HepG2 (cell line): ENCODE data around the gene TOMM40L. TPM values are rescaled to one million over a fixed set of nuclear protein-coding genes. Genes with fewer than 3 reads are reported as not detected.

Experiments used
- FOXA3 ChIP-seq: IDR thresholded peaks from 2 replicates; pipeline ENCODE4 v1.6.1; 2016; ENCODE audit warnings: missing genetic modification reagents, missing compliant biosample characterization
- GFI1 ChIP-seq: sonication (generic); formaldehyde crosslinking; IDR thresholded peaks from 2 replicates; pipeline ENCODE4 v1.5.0; 2020; ENCODE audit warnings: missing genetic modification reagents, mild to moderate bottlenecking, borderline replicate concordance
- HNRNPL ChIP-seq: fragments of 200-400 bp; formaldehyde crosslinking; IDR thresholded peaks from 2 replicates; pipeline ENCODE4 v1.6.1; 2017; ENCODE audit warnings: mild to moderate bottlenecking, low read depth, low read length
- TARDBP ChIP-seq: sonication (generic); formaldehyde crosslinking; IDR thresholded peaks from 2 replicates; pipeline ENCODE4 v1.8.0; 2022; ENCODE audit warnings: mild to moderate bottlenecking, missing genetic modification reagents
- ZEB1 ChIP-seq: IDR thresholded peaks from 2 replicates; pipeline ENCODE4 v1.6.1; 2012; ENCODE audit warnings: mild to moderate bottlenecking, low read depth, inconsistent platforms; ENCODE audit not compliant: insufficient replicate concordance
- ZNF709 ChIP-seq: sonication (generic); formaldehyde crosslinking; IDR thresholded peaks from 2 replicates; pipeline ENCODE4 v1.5.0; 2020; ENCODE audit warnings: mild to moderate bottlenecking, missing genetic modification reagents
- polyA plus RNA-seq, 8 experiments: library from polyadenylated mRNA; depleted of rRNA in 3 of 8; stranded (reverse) in 7 of 8; unstranded in 1 of 8; fragments of >200 nt; fragmentation: Illumina TruSeq in 4 of 8; extraction: Trizol in 4 of 8; gene quantifications; 2 replicates each; pipeline versions ENCODE4 v1.2.1 to v1.2.3, GENCODE V29; 2011 to 2016; ENCODE audit warnings: low read depth in 4 of 8, missing spikeins in 1 of 8, mixed read lengths in 1 of 8; ENCODE audit not compliant: insufficient read depth in 1 of 8
- total RNA-seq, 5 experiments: library from RNA; depleted of rRNA; stranded (reverse); fragments of >200 nt; fragmentation: Illumina TruSeq; extraction: Trizol; gene quantifications; 2 replicates each; pipeline ENCODE4 v1.2.3, GENCODE V29; 2016; ENCODE audit warnings: low read depth in 1 of 5
- TF ChIP-seq, protein P1 (sequence below): sonication (generic); formaldehyde crosslinking; IDR thresholded peaks from 2 replicates; pipeline ENCODE4 v1.4.0; 2020; ENCODE audit warnings: missing genetic modification reagents
- TF ChIP-seq, protein P2 (sequence below): sonication (generic); formaldehyde crosslinking; IDR thresholded peaks from 2 replicates; pipeline ENCODE4 v1.5.1; 2020; ENCODE audit warnings: mild to moderate bottlenecking, missing genetic modification reagents, borderline replicate concordance
- TF ChIP-seq, protein P3 (sequence below): sonication (generic); formaldehyde crosslinking; IDR thresholded peaks from one replicate; pipeline ENCODE4 v1.5.1; 2020; ENCODE audit warnings: mild to moderate bottlenecking, missing genetic modification reagents; ENCODE audit errors: not compliant biosample characterization
- TF ChIP-seq, protein P4 (sequence below): sonication (generic); formaldehyde crosslinking; IDR thresholded peaks from 2 replicates; pipeline ENCODE4 v1.5.1; 2020; ENCODE audit warnings: mild to moderate bottlenecking, missing genetic modification reagents

TOMM40L gene
- total and polyA plus RNA-seq, 2 of the 13 experiments (the other 11 are each of a cell fraction or from before 2014, with no cell fraction given) = 14.1 to 26.2 TPM

DNA sequence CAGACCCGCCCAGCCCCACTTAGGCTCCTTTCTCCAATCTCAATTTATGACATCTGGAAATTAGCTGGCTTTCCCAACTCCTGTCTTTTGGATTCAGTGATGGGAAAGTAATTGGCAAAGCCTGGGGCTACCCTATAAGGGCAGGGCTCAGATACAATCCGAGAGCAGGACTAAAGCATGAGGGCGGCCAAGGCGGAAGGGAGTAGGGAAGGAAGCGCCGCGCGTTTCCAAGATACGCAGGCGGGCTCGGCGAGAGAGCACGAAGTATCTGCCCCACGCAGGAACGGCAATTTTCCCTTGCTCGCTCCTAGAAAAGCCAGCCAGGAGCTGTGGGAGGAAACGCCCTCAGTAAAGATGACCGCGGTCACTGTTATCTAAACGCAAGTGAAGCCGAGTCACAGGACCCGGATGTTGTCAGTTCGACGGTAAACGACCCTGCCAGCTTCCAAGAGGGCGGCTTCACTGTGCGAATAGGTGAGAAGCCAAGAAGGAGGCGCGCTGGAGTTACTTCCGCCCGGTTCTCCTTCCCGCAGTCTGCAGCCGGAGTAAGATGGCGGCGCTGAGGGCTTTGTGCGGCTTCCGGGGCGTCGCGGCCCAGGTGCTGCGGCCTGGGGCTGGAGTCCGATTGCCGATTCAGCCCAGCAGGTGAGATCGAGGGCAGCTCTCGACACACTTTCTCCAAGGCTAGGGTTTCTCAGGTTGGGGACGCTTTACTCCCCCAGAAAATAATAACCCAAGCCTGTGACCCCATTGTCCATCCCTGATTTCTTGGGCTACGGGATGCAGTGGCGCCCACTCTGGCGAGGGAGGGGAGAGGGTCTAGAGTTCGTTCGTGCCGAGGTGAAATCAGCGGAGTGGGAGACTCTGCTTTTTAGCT is 23.8 kb upstream of the TOMM40L start, which contains the start of gene NDUFS2 (continued):
- TF ChIP-seq, protein P1, sequence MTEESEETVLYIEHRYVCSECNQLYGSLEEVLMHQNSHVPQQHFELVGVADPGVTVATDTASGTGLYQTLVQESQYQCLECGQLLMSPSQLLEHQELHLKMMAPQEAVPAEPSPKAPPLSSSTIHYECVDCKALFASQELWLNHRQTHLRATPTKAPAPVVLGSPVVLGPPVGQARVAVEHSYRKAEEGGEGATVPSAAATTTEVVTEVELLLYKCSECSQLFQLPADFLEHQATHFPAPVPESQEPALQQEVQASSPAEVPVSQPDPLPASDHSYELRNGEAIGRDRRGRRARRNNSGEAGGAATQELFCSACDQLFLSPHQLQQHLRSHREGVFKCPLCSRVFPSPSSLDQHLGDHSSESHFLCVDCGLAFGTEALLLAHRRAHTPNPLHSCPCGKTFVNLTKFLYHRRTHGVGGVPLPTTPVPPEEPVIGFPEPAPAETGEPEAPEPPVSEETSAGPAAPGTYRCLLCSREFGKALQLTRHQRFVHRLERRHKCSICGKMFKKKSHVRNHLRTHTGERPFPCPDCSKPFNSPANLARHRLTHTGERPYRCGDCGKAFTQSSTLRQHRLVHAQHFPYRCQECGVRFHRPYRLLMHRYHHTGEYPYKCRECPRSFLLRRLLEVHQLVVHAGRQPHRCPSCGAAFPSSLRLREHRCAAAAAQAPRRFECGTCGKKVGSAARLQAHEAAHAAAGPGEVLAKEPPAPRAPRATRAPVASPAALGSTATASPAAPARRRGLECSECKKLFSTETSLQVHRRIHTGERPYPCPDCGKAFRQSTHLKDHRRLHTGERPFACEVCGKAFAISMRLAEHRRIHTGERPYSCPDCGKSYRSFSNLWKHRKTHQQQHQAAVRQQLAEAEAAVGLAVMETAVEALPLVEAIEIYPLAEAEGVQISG = peak; percentile 96
- TF ChIP-seq GFI1 (CRISPR knock-in tag) (0 out of 2 replicates have a peak, but pooled peaks have one; percentile 15), ZNF709 (CRISPR knock-in tag) (peak; percentile 63; the same call in 1 of the 2 replicates), FOXA3 (peak; percentile 62; the same call in 1 of the 2 replicates), HNRNPL (0 out of 2 replicates have a peak, but pooled peaks have one; percentile 47), ZEB1 (peak; percentile 72), TARDBP (peak; percentile 80)
- TF ChIP-seq, protein P2, sequence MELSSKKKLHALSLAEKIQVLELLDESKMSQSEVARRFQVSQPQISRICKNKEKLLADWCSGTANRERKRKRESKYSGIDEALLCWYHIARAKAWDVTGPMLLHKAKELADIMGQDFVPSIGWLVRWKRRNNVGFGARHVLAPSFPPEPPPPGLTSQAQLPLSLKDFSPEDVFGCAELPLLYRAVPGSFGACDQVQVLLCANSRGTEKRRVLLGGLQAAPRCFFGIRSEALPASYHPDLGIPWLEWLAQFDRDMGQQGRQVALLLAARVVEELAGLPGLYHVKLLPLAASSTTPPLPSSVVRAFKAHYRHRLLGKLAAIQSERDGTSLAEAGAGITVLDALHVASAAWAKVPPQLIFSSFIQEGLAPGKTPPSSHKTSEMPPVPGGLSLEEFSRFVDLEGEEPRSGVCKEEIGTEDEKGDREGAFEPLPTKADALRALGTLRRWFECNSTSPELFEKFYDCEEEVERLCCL (CRISPR knock-in tag) = peak; percentile 86; the same call in 1 of the 2 replicates
- TF ChIP-seq, protein P3, sequence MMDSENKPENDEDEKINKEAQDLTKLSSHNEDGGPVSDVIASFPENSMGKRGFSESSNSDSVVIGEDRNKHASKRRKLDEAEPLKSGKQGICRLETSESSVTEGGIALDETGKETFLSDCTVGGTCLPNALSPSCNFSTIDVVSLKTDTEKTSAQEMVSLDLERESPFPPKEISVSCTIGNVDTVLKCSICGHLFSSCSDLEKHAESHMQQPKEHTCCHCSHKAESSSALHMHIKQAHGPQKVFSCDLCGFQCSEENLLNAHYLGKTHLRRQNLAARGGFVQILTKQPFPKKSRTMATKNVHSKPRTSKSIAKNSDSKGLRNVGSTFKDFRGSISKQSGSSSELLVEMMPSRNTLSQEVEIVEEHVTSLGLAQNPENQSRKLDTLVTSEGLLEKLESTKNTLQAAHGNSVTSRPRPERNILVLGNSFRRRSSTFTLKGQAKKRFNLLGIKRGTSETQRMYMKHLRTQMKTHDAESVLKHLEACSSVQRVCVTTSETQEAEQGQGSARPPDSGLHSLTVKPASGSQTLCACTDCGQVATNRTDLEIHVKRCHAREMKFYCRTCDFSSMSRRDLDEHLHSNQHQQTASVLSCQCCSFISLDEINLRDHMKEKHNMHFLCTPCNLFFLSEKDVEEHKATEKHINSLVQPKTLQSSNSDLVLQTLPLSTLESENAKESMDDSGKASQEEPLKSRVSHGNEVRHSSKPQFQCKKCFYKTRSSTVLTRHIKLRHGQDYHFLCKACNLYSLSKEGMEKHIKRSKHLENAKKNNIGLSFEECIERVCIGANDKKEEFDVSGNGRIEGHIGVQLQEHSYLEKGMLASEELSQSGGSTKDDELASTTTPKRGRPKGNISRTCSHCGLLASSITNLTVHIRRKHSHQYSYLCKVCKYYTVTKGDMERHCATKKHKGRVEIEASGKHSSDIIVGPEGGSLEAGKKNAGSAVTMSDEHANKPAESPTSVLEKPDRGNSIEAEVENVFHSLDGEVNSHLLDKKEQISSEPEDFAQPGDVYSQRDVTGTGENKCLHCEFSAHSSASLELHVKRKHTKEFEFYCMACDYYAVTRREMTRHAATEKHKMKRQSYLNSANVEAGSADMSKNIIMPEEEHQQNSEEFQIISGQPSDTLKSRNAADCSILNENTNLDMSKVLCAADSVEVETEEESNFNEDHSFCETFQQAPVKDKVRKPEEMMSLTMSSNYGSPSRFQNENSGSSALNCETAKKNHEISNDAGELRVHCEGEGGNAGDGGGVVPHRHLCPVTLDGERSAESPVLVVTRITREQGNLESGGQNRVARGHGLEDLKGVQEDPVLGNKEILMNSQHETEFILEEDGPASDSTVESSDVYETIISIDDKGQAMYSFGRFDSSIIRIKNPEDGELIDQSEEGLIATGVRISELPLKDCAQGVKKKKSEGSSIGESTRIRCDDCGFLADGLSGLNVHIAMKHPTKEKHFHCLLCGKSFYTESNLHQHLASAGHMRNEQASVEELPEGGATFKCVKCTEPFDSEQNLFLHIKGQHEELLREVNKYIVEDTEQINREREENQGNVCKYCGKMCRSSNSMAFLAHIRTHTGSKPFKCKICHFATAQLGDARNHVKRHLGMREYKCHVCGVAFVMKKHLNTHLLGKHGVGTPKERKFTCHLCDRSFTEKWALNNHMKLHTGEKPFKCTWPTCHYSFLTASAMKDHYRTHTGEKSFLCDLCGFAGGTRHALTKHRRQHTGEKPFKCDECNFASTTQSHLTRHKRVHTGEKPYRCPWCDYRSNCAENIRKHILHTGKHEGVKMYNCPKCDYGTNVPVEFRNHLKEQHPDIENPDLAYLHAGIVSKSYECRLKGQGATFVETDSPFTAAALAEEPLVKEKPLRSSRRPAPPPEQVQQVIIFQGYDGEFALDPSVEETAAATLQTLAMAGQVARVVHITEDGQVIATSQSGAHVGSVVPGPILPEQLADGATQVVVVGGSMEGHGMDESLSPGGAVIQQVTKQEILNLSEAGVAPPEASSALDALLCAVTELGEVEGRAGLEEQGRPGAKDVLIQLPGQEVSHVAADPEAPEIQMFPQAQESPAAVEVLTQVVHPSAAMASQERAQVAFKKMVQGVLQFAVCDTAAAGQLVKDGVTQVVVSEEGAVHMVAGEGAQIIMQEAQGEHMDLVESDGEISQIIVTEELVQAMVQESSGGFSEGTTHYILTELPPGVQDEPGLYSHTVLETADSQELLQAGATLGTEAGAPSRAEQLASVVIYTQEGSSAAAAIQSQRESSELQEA = no peak
- TF ChIP-seq, protein P4, sequence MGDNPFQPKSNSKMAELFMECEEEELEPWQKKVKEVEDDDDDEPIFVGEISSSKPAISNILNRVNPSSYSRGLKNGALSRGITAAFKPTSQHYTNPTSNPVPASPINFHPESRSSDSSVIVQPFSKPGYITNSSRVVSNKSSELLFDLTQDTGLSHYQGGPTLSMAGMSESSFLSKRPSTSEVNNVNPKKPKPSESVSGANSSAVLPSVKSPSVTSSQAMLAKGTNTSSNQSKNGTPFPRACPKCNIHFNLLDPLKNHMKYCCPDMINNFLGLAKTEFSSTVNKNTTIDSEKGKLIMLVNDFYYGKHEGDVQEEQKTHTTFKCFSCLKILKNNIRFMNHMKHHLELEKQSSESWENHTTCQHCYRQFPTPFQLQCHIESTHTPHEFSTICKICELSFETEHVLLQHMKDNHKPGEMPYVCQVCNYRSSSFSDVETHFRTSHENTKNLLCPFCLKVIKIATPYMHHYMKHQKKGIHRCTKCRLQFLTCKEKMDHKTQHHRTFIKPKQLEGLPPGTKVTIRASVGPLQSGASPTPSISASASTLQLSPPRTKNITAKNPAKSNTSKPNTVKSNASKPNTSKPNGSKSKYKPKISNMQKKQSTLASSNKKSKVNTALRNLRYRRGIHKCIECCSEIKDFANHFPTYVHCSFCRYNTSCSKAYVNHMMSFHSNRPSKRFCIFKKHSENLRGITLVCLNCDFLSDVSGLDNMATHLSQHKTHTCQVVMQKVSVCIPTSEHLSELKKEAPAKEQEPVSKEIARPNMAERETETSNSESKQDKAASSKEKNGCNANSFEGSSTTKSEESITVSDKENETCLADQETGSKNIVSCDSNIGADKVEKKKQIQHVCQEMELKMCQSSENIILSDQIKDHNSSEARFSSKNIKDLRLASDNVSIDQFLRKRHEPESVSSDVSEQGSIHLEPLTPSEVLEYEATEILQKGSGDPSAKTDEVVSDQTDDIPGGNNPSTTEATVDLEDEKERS (CRISPR knock-in tag) = peak; percentile 95
